Gastrocnemius medialis (tissue), 4 donors: Measurements from ENCODE around the gene SEMA3G.

Source experiments
- POLR2A ChIP-seq, 2 donors: fragments of 450-650 bp; IDR thresholded peaks; one replicate each; pipeline ENCODE4 v1.6.1; 2017; ENCODE audit warnings: antibody characterized with exemption in 2 of 2, mild to moderate bottlenecking in 2 of 2, moderate library complexity in 2 of 2
- TF ChIP-seq, protein P1 (sequence below), 5 experiments: fragments of 450-650 bp in 3 of 5; fragments of 200-600 bp in 2 of 5; sonication (generic) in 2 of 5; IDR thresholded peaks in 4 of 5; conservative IDR thresholded peaks in 1 of 5; 1 replicate in 4 of 5; 2 replicates in 1 of 5; pipeline ENCODE4 v1.5.1; 2016 to 2019; ENCODE audit warnings: antibody characterized with exemption in 5 of 5, mild to moderate bottlenecking in 3 of 5, moderate library complexity in 3 of 5

- TF ChIP-seq, protein P1, sequence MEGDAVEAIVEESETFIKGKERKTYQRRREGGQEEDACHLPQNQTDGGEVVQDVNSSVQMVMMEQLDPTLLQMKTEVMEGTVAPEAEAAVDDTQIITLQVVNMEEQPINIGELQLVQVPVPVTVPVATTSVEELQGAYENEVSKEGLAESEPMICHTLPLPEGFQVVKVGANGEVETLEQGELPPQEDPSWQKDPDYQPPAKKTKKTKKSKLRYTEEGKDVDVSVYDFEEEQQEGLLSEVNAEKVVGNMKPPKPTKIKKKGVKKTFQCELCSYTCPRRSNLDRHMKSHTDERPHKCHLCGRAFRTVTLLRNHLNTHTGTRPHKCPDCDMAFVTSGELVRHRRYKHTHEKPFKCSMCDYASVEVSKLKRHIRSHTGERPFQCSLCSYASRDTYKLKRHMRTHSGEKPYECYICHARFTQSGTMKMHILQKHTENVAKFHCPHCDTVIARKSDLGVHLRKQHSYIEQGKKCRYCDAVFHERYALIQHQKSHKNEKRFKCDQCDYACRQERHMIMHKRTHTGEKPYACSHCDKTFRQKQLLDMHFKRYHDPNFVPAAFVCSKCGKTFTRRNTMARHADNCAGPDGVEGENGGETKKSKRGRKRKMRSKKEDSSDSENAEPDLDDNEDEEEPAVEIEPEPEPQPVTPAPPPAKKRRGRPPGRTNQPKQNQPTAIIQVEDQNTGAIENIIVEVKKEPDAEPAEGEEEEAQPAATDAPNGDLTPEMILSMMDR (IDR thresholded peaks at IDR 0.05 in 4 of 5, conservative IDR thresholded peaks at IDR 0.05 in 1 of 5): no peak
- no peak for TF ChIP-seq POLR2A (IDR thresholded peaks at IDR 0.05)
These were observed 49.4 kb downstream of the SEMA3G start for GRCh38 chr3:52395503-52395865.
